KMS-11 (cell line): ENCODE measurements around the gene DVL3.
A peak's percentile ranks its signal among the peaks of the same experiment; 100 is the strongest.

Experiments
- H2AFZ ChIP-seq: fragments of 200-600 bp; sonication (generic); 2 replicates; pipeline ENCODE4 v1.6.1; 2016; ENCODE audit warnings: antibody characterized with exemption, mixed run types, low read depth
- H3K27ac ChIP-seq: fragments of 200-600 bp; sonication (generic); 2 replicates; pipeline ENCODE4 v1.6.1; 2016; ENCODE audit warnings: mild to moderate bottlenecking, mixed run types
- H3K27me3 ChIP-seq: fragments of 200-600 bp; sonication (generic); 2 replicates; pipeline ENCODE4 v1.6.1; 2017; ENCODE audit warnings: mild to moderate bottlenecking, low read depth, mixed run types, moderate library complexity; ENCODE audit not compliant: insufficient read depth
- H3K36me3 ChIP-seq: fragments of 200-600 bp; sonication (generic); 2 replicates; pipeline ENCODE4 v1.6.1; 2017; ENCODE audit warnings: mild to moderate bottlenecking, mixed run types; ENCODE audit not compliant: insufficient read depth
- H3K4me1 ChIP-seq: fragments of 200-600 bp; sonication (generic); 2 replicates; pipeline ENCODE4 v1.6.1; 2016; ENCODE audit warnings: mild to moderate bottlenecking, low read depth, mixed run types; ENCODE audit not compliant: poor library complexity, severe bottlenecking
- H3K4me2 ChIP-seq: fragments of 200-600 bp; sonication (generic); 2 replicates; pipeline ENCODE4 v1.7.0; 2016; ENCODE audit warnings: mild to moderate bottlenecking, mixed run types
- H3K4me3 ChIP-seq: fragments of 200-600 bp; sonication (generic); IDR thresholded peaks from 2 replicates; pipeline ENCODE4 v1.6.1; 2017; ENCODE audit warnings: low read depth, low read length, mixed read lengths; ENCODE audit not compliant: insufficient read depth
- H3K79me2 ChIP-seq: fragments of 200-600 bp; sonication (generic); 2 replicates; pipeline ENCODE4 v1.6.1; 2016; ENCODE audit warnings: low read depth, mixed run types; ENCODE audit not compliant: insufficient read depth
- H3K9ac ChIP-seq: fragments of 200-600 bp; sonication (generic); 2 replicates; pipeline ENCODE4 v1.6.1; 2016; ENCODE audit warnings: mild to moderate bottlenecking, mixed run types
- H4K20me1 ChIP-seq: fragments of 200-600 bp; sonication (generic); 2 replicates; pipeline ENCODE4 v1.6.1; 2016; ENCODE audit warnings: mild to moderate bottlenecking, mixed run types; ENCODE audit not compliant: insufficient read depth
- TF ChIP-seq, protein P1 (sequence below): fragments of 200-600 bp; sonication (generic); conservative IDR thresholded peaks from 2 replicates; pipeline ENCODE4 v1.6.1; 2017; ENCODE audit warnings: low read depth, mild to moderate bottlenecking, antibody characterized with exemption, low read length, moderate library complexity, mixed read lengths

DVL3 gene

DNA sequence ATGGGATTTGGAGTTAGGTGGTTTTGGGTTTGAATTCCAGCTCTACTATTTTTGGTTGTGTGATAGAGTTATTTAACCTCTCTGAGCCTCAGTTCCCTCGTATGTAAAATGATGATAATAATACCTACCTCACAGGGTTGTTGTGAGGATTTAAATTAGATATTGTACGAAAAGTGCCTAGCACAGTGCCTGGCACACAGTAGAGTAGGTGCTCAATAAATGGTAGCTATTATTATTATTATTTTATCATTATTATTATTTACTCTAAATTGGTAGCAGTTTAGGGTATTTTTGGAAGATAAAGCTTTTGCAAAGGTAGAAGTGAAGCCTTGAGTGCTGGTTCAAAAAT lies 18.2 kb downstream of the DVL3 start:
- H3K27me3 ChIP-seq: no peaks in the 10 kb centered on the region
- no peak overlapping the region for H3K27ac ChIP-seq
- H3K9ac ChIP-seq: no peak overlapping the region
- no peak overlapping the region for H3K4me2 ChIP-seq
- H2AFZ ChIP-seq: no peak overlapping the region
- peaks cover 3% of the 10 kb centered on the region; the same call in 1 of the 2 replicates for H3K36me3 ChIP-seq
- H4K20me1 ChIP-seq: no peaks in the 10 kb centered on the region
- H3K4me3 ChIP-seq: no peak overlapping the region
- H3K4me1 ChIP-seq: peaks cover 17% of the 10 kb centered on the region
- TF ChIP-seq, protein P1, sequence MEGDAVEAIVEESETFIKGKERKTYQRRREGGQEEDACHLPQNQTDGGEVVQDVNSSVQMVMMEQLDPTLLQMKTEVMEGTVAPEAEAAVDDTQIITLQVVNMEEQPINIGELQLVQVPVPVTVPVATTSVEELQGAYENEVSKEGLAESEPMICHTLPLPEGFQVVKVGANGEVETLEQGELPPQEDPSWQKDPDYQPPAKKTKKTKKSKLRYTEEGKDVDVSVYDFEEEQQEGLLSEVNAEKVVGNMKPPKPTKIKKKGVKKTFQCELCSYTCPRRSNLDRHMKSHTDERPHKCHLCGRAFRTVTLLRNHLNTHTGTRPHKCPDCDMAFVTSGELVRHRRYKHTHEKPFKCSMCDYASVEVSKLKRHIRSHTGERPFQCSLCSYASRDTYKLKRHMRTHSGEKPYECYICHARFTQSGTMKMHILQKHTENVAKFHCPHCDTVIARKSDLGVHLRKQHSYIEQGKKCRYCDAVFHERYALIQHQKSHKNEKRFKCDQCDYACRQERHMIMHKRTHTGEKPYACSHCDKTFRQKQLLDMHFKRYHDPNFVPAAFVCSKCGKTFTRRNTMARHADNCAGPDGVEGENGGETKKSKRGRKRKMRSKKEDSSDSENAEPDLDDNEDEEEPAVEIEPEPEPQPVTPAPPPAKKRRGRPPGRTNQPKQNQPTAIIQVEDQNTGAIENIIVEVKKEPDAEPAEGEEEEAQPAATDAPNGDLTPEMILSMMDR: no peak
- H3K79me2 ChIP-seq: peaks cover 18% of the 10 kb centered on the region

DNA sequence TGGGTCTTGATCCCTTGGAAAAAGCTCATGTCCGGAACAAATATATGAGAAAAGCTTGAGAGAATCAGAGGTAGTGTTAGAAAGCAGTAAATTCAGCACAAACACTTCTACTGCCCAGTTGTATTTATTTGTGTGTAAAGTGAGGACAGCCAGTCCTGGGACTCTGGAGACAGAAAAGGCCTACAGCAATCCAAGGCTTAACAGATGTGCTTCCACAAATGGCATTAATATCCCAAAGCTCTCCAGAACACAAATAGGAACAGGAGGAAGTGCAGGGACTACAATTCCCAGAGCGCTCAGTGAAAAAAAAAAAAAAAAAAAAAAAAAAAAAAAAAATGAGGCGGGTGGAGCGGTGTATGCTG lies 19.1 kb downstream of the DVL3 start:
- TF ChIP-seq, protein P1: no peak
- no peaks in the 10 kb centered on the region for H4K20me1 ChIP-seq
- peaks cover 18% of the 10 kb centered on the region for H3K79me2 ChIP-seq
- H3K4me2 ChIP-seq: peak overlapping the region; percentile 69
- 0 out of 2 replicates have a peak overlapping the region, but pooled peaks have one; percentile 24 for H2AFZ ChIP-seq
- H3K9ac ChIP-seq: no peak overlapping the region
- H3K4me3 ChIP-seq: no peak overlapping the region
- H3K27ac ChIP-seq: no peak overlapping the region
- no peaks in the 10 kb centered on the region for H3K27me3 ChIP-seq
- H3K4me1 ChIP-seq: peaks cover 17% of the 10 kb centered on the region
- H3K36me3 ChIP-seq: peaks cover 3% of the 10 kb centered on the region; the same call in 1 of the 2 replicates

DNA sequence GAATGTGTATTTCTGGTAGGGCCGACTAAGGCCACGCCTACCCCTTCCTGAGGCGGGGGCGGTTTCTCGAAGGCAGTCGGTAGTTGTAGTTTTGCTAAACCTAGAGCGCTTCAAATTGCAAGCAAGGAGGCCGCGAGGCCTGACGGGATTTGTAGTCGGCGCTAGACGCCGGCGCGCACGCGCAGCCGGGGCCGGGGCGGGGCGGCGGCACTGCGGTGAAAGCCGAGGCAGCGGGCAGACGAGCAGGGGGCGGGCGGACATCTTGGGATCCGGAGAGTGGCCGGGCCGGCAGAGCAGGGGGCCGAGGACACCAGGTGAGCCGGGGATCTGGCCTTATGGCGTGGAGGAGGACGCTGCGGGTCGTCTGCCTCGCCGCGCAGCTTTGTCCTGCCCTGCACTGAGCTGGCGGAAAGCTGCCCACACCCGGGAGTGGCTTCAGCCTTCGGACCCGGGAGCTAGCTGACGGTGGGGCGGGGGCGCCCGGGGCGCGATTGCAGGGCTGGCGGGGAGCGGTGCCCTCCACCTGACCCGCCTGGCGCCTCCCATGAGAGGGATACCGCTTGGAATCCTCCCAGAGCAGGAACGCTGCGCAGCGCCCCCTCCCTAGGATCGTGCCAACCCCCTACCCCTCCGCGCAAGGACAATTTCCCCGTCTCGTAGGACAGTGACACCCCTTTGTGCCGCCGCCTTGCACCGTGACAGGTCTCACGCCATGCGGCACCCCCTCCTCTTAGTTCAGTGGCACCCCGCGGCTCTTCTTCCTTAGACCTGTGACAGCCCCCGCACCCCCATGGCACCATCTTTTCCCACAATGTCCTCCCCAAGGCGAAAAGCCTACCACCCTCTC lies 19.7 kb downstream of the DVL3 start, which contains the start of gene AP2M1:
TSS of gene AP2M1 (plus strand) at position 210 of the 847 bp plus-strand sequence. CDS start 2,139 bp downstream, outside the sequence.
- Histone ChIP-seq H3K79me2 (peaks cover 18% of the 10 kb centered on the region), H3K27ac (0 out of 2 replicates have a peak within 1 kb of the TSS, but pooled peaks have one; percentile 20), H2AFZ (peak within 1 kb of the TSS; percentile 93), H3K27me3 (no peaks in the 10 kb centered on the region), H3K36me3 (peaks cover 3% of the 10 kb centered on the region; the same call in 1 of the 2 replicates), H3K4me3 (peak within 1 kb of the TSS; percentile 87), H3K4me2 (peak within 1 kb of the TSS; percentile 98), H3K4me1 (peaks cover 17% of the 10 kb centered on the region), H4K20me1 (no peaks in the 10 kb centered on the region), H3K9ac (peak within 1 kb of the TSS; percentile 80; the same call in 1 of the 2 replicates)
- TF ChIP-seq, protein P1: no peak

DNA sequence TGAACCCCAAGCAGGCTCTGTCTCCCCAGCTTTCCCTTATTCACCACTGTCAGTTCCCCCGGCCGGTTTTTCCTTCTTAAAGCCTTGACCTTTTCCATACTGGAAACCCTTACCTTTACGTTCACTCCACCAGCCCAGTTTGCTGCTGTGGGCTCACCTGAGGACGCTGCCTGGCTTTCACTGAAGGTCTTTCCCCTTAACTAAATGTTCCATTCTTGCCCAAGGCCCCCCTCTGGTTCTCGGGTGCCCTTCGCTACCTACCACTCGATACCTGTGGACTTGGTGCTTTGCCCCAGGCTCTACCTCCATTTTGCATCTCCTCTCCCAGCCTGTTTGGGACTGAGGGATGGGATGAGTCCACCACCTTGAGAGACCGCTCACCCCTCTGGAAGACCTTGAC lies 20.3 kb downstream of the DVL3 start:
- Histone ChIP-seq H3K9ac (peak overlapping the region; percentile 80; the same call in 1 of the 2 replicates), H3K79me2 (peaks cover 18% of the 10 kb centered on the region), H3K4me3 (peak overlapping the region; percentile 87), H2AFZ (peak overlapping the region; percentile 93; the same call in 1 of the 2 replicates), H3K4me1 (peaks cover 17% of the 10 kb centered on the region), H3K36me3 (peaks cover 3% of the 10 kb centered on the region; the same call in 1 of the 2 replicates), H3K4me2 (peak overlapping the region; percentile 98), H4K20me1 (no peaks in the 10 kb centered on the region), H3K27me3 (no peaks in the 10 kb centered on the region), H3K27ac (no peak overlapping the region)
- TF ChIP-seq, protein P1: no peak
